H1 (cell line): ENCODE data around the gene PLA2G4A.

Source experiments
- BCL11A ChIP-seq, 2 experiments: IDR thresholded peaks; one replicate each; pipeline ENCODE4 v1.6.1; 2011; ENCODE audit warnings: low read depth in 2 of 2, low read length in 2 of 2, mild to moderate bottlenecking in 2 of 2
- CHD2 ChIP-seq: IDR thresholded peaks from 2 replicates; pipeline ENCODE4 v1.6.1; 2012; ENCODE audit warnings: low read length, improper control_type of control experiment
- EZH2 ChIP-seq: fragments of 200-600 bp; sonication (generic); IDR thresholded peaks from 2 replicates; pipeline ENCODE4 v1.7.1; 2012; ENCODE audit warnings: low read depth, mild to moderate bottlenecking, moderate library complexity, low read length, inconsistent platforms; ENCODE audit not compliant: severe bottlenecking
- HDAC6 ChIP-seq: IDR thresholded peaks from one replicate; pipeline ENCODE4 v1.7.1; 2012; ENCODE audit warnings: low read depth, mild to moderate bottlenecking, inconsistent platforms, low read length, moderate library complexity
- NANOG ChIP-seq: IDR thresholded peaks from 2 replicates; pipeline ENCODE4 v1.6.1; 2011; ENCODE audit warnings: low read length, low read depth, mild to moderate bottlenecking, inconsistent platforms; ENCODE audit not compliant: insufficient read depth, poor library complexity, severe bottlenecking
- NRF1 ChIP-seq: IDR thresholded peaks from 2 replicates; pipeline ENCODE4 v1.6.1; 2011; ENCODE audit warnings: mild to moderate bottlenecking, low read depth, low read length, improper control_type of control experiment
- POLR2A ChIP-seq, 2 experiments: IDR thresholded peaks; 1 replicate in 1 of 2; 2 replicates in 1 of 2; pipeline ENCODE4 v1.6.1; 2011; ENCODE audit warnings: low read depth in 2 of 2, low read length in 2 of 2, mild to moderate bottlenecking in 2 of 2; ENCODE audit errors: control extremely low read depth in 1 of 2
- POLR2AphosphoS5 ChIP-seq: IDR thresholded peaks from 2 replicates; pipeline ENCODE4 v1.6.1; 2011; ENCODE audit warnings: low read depth, low read length
- TBP ChIP-seq: IDR thresholded peaks from 2 replicates; pipeline ENCODE4 v1.6.1; 2011; ENCODE audit warnings: low read depth, low read length, improper control_type of control experiment
- TCF12 ChIP-seq: IDR thresholded peaks from 2 replicates; pipeline ENCODE4 v1.6.1; 2011; ENCODE audit warnings: low read depth, mild to moderate bottlenecking, low read length
- TF ChIP-seq, protein P1 (sequence below), 3 experiments: IDR thresholded peaks; 1 replicate in 2 of 3; 2 replicates in 1 of 3; pipeline versions ENCODE4 v1.5.1 to v1.6.1; 2011; ENCODE audit warnings: low read length in 3 of 3, mild to moderate bottlenecking in 3 of 3, inconsistent platforms in 2 of 3, low read depth in 1 of 3, moderate library complexity in 1 of 3; ENCODE audit not compliant: insufficient read depth in 1 of 3; ENCODE audit errors: control extremely low read depth in 1 of 3
- TF ChIP-seq, protein P2 (sequence below): IDR thresholded peaks from 2 replicates; pipeline ENCODE4 v1.6.1; 2011; ENCODE audit warnings: low read depth, mild to moderate bottlenecking, low read length; ENCODE audit not compliant: insufficient read depth
- TF ChIP-seq, protein P3 (sequence below): IDR thresholded peaks from 2 replicates; pipeline ENCODE4 v1.6.1; 2012; ENCODE audit warnings: inconsistent platforms

DNA sequence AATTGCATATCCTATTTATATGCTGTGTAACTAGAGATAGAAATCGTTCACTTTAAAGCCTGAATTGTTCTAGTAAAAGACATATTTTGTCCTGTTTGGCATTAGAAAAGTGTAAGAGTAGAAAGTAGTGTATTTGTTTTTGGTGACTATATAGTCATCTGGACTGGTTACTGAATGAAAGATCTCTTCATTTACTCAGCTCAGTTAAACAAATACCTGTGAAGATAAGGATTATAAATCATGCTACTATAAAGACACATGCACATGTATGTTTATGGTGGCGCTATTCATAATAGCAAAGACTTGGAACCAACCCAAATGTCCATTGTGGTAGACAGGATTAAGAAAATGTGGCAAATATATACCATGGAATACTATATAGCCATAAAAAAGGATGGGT, 125.1 kb downstream of the PLA2G4A start:
- no peak for TF ChIP-seq NANOG
- TF ChIP-seq, protein P1, sequence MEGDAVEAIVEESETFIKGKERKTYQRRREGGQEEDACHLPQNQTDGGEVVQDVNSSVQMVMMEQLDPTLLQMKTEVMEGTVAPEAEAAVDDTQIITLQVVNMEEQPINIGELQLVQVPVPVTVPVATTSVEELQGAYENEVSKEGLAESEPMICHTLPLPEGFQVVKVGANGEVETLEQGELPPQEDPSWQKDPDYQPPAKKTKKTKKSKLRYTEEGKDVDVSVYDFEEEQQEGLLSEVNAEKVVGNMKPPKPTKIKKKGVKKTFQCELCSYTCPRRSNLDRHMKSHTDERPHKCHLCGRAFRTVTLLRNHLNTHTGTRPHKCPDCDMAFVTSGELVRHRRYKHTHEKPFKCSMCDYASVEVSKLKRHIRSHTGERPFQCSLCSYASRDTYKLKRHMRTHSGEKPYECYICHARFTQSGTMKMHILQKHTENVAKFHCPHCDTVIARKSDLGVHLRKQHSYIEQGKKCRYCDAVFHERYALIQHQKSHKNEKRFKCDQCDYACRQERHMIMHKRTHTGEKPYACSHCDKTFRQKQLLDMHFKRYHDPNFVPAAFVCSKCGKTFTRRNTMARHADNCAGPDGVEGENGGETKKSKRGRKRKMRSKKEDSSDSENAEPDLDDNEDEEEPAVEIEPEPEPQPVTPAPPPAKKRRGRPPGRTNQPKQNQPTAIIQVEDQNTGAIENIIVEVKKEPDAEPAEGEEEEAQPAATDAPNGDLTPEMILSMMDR (IDR thresholded peaks at IDR 0.05; ENCODE audit: control extremely low read depth in 1 of 3, insufficient read depth in 1 of 3, low read depth in 1 of 3, low read length in 3 of 3), result no peak
- no peak for TF ChIP-seq TCF12
- TF ChIP-seq CHD2, result no peak
- TF ChIP-seq TBP, result no peak
- TF ChIP-seq, protein P2, sequence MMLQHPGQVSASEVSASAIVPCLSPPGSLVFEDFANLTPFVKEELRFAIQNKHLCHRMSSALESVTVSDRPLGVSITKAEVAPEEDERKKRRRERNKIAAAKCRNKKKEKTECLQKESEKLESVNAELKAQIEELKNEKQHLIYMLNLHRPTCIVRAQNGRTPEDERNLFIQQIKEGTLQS, result no peak
- no peak for TF ChIP-seq BCL11A (IDR thresholded peaks at IDR 0.05; ENCODE audit: low read depth in 2 of 2, low read length in 2 of 2)
- no peak for TF ChIP-seq POLR2A (IDR thresholded peaks at IDR 0.05; ENCODE audit: control extremely low read depth in 1 of 2, low read depth in 2 of 2, low read length in 2 of 2)
- TF ChIP-seq HDAC6, result no peak
- no peak for TF ChIP-seq NRF1
- no peak for TF ChIP-seq POLR2AphosphoS5
- TF ChIP-seq, protein P3, sequence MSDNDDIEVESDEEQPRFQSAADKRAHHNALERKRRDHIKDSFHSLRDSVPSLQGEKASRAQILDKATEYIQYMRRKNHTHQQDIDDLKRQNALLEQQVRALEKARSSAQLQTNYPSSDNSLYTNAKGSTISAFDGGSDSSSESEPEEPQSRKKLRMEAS, result no peak
- TF ChIP-seq EZH2, result no peak
